Measurements from ENCODE around the gene C1QTNF5. TPM values are rescaled to one million over a fixed set of nuclear protein-coding genes. Genes with fewer than 3 reads are reported as not detected.

Gene C1QTNF5
- polyA plus RNA-seq, 2 of the 4 experiments (the other 2 are of a cell fraction) = not detected

DNA sequence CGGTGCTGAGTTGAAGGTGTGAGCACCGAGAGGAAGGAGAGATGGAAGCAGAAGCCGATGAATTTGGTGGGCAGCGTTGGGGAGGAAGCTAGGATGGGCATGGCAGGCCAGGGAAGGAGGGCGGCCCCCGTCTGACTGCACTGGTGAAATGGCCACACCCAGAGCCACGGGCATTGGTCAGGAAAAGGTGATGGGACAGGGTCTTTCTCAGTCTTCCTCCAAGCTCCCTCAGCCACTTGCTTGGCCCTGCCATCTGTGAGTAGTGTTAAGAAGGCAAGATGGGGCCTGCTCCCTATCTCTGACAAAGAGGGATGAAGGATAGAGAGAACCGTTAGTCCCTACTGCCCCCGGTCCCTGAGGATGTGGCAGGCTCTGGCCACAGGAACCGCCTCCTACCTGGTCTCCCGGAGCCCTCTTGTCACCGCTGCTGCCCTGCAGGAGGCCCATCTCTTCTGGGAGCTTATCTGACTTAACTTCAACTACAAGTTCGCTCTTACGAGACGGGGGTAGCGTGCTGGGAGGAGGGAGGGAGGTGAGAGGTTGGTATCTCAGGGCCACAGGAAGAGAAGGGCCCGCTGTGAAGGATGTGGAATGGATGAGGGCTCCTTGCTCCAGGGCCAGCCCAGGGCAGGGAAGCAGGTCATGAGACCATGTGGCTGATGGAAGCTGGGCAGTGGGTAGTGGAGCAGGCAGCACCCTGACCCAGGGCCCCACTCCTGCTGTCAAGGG is 30.6 kb downstream of the C1QTNF5 start:
- peaks cover under 1% of the 10 kb centered on the region; the same call in 2 of the 3 replicates for H3K4me1 ChIP-seq
- ChIA-PET POLR2A (interaction anchor here (0.5 kb wide), 1 partner anchor 225 kb away, joined by 6 read pairs; no protein-coding TSS in a partner anchor), CTCF (interaction anchor here (0.8 to 2.6 kb wide), 5 partner anchors 9 to 141 kb away, joined by 3 to 12 read pairs (median 4); partner anchors contain the start of genes CBL and NLRX1)
- ATAC-seq = no peak
- no peaks in the 10 kb centered on the region for H3K9me3 ChIP-seq
- TF ChIP-seq RFX5 (IDR thresholded peaks at IDR 0.05) = no peak
- no peak for TF ChIP-seq FOSL2 (IDR thresholded peaks at IDR 0.05)
- TF ChIP-seq FOSL2 (CRISPR knock-in tag; IDR thresholded peaks at IDR 0.05) = no peak
- TF ChIP-seq, protein P1, sequence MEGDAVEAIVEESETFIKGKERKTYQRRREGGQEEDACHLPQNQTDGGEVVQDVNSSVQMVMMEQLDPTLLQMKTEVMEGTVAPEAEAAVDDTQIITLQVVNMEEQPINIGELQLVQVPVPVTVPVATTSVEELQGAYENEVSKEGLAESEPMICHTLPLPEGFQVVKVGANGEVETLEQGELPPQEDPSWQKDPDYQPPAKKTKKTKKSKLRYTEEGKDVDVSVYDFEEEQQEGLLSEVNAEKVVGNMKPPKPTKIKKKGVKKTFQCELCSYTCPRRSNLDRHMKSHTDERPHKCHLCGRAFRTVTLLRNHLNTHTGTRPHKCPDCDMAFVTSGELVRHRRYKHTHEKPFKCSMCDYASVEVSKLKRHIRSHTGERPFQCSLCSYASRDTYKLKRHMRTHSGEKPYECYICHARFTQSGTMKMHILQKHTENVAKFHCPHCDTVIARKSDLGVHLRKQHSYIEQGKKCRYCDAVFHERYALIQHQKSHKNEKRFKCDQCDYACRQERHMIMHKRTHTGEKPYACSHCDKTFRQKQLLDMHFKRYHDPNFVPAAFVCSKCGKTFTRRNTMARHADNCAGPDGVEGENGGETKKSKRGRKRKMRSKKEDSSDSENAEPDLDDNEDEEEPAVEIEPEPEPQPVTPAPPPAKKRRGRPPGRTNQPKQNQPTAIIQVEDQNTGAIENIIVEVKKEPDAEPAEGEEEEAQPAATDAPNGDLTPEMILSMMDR (IDR thresholded peaks at IDR 0.05) = no peak
- no peak for TF ChIP-seq HEYL (CRISPR knock-in tag; IDR thresholded peaks at IDR 0.05)
- no peak for TF ChIP-seq JUNB (IDR thresholded peaks at IDR 0.05)
- TF ChIP-seq TP53 (CRISPR knock-in tag; IDR thresholded peaks at IDR 0.05) = no peak
- no peak for TF ChIP-seq HOXA7 (CRISPR knock-in tag; IDR thresholded peaks at IDR 0.05)
- no peak for TF ChIP-seq FOXS1 (CRISPR knock-in tag; IDR thresholded peaks at IDR 0.05)
- TF ChIP-seq NR3C1 (IDR thresholded peaks at IDR 0.05) = no peak
- TF ChIP-seq ZFP36 (IDR thresholded peaks at IDR 0.05; ENCODE audit: borderline replicate concordance, partially characterized antibody) = no peak
- TF ChIP-seq MYC (IDR thresholded peaks at IDR 0.05; ENCODE audit: borderline replicate concordance, low read length) = no peak
- no peak for TF ChIP-seq CHD4 (IDR thresholded peaks at IDR 0.05; ENCODE audit: borderline replicate concordance)
- TF ChIP-seq, protein P2, sequence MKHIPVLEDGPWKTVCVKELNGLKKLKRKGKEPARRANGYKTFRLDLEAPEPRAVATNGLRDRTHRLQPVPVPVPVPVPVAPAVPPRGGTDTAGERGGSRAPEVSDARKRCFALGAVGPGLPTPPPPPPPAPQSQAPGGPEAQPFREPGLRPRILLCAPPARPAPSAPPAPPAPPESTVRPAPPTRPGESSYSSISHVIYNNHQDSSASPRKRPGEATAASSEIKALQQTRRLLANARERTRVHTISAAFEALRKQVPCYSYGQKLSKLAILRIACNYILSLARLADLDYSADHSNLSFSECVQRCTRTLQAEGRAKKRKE (CRISPR knock-in tag; IDR thresholded peaks at IDR 0.05; ENCODE audit: low read depth) = no peak
- TF ChIP-seq, protein P3, sequence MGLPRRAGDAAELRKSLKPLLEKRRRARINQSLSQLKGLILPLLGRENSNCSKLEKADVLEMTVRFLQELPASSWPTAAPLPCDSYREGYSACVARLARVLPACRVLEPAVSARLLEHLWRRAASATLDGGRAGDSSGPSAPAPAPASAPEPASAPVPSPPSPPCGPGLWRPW (IDR thresholded peaks at IDR 0.05) = no peak
- no peak for TF ChIP-seq RCOR1 (IDR thresholded peaks at IDR 0.05; ENCODE audit: low read depth, low read length)
- no peak for TF ChIP-seq POLR2A (IDR thresholded peaks at IDR 0.05; ENCODE audit: low read length)
- TF ChIP-seq EHMT2 (IDR thresholded peaks at IDR 0.05; ENCODE audit: low read depth) = no peak
- TF ChIP-seq CBX2 (IDR thresholded peaks at IDR 0.05; ENCODE audit: borderline replicate concordance, low read depth) = no peak
- TF ChIP-seq HOXB5 (CRISPR knock-in tag; IDR thresholded peaks at IDR 0.05) = no peak
- H3K4me2 ChIP-seq = no peak overlapping the region
- 92% methylated on average over 12 of the region's 17 CpGs for WGBS (ENCODE audit: missing lambda C conversion rate)
- no peak for DNase-seq (ENCODE audit: low read depth in 1 of 2, low spot score in 1 of 2)
- no peak overlapping the region for H3K4me3 ChIP-seq
- no peak overlapping the region for H3K27ac ChIP-seq
- no peak for FAIRE-seq

DNA sequence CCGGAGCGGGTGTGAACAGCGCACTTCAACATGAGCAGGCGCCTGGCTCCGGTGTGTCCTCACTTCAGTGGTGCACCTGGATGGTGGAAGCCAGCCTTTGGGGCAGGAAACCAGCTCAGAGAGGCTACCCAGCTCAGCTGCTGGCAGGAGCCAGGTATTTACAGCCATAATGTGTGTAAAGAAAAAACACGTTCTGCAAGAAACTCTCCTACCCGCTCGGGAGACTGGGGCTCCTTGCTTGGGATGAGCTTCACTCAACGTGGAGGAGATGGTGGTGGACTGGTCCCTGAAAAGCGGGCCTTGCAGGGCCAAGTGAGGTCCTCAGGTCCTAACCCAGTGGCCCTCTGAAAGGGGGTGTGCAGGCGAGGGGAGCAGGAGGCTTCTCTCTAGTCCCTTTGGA is 31.3 kb downstream of the C1QTNF5 start:
- CTCF ChIA-PET = interaction anchor here (0.8 to 6.9 kb wide), 8 partner anchors 10 to 141 kb away, joined by 3 to 43 read pairs (median 4); partner anchors contain the start of genes CBL and NLRX1
- Histone ChIP-seq H3K4me2 (no peak overlapping the region), H3K27ac (no peak overlapping the region), H3K9me3 (no peaks in the 10 kb centered on the region), H3K4me3 (no peak overlapping the region), H3K4me1 (no peaks in the 10 kb centered on the region)
- ATAC-seq = no peak
- WGBS (ENCODE audit: missing lambda C conversion rate) = 92% methylated on average over 10 of the region's 11 CpGs
- DNase-seq (ENCODE audit: low read depth in 1 of 2, low spot score in 1 of 2) = no peak
- no peak for FAIRE-seq
- POLR2A ChIA-PET = no interaction called here
- TF ChIP-seq, protein P4, sequence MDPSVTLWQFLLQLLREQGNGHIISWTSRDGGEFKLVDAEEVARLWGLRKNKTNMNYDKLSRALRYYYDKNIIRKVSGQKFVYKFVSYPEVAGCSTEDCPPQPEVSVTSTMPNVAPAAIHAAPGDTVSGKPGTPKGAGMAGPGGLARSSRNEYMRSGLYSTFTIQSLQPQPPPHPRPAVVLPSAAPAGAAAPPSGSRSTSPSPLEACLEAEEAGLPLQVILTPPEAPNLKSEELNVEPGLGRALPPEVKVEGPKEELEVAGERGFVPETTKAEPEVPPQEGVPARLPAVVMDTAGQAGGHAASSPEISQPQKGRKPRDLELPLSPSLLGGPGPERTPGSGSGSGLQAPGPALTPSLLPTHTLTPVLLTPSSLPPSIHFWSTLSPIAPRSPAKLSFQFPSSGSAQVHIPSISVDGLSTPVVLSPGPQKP (IDR thresholded peaks at IDR 0.05; ENCODE audit: low read depth, low read length) = no peak
- TF ChIP-seq, protein P5, sequence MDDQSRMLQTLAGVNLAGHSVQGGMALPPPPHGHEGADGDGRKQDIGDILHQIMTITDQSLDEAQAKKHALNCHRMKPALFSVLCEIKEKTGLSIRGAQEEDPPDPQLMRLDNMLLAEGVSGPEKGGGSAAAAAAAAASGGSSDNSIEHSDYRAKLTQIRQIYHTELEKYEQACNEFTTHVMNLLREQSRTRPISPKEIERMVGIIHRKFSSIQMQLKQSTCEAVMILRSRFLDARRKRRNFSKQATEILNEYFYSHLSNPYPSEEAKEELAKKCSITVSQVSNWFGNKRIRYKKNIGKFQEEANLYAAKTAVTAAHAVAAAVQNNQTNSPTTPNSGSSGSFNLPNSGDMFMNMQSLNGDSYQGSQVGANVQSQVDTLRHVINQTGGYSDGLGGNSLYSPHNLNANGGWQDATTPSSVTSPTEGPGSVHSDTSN (IDR thresholded peaks at IDR 0.05) = no peak
- no peak for TF ChIP-seq FOXS1 (CRISPR knock-in tag; IDR thresholded peaks at IDR 0.05)
- TF ChIP-seq, protein P6, sequence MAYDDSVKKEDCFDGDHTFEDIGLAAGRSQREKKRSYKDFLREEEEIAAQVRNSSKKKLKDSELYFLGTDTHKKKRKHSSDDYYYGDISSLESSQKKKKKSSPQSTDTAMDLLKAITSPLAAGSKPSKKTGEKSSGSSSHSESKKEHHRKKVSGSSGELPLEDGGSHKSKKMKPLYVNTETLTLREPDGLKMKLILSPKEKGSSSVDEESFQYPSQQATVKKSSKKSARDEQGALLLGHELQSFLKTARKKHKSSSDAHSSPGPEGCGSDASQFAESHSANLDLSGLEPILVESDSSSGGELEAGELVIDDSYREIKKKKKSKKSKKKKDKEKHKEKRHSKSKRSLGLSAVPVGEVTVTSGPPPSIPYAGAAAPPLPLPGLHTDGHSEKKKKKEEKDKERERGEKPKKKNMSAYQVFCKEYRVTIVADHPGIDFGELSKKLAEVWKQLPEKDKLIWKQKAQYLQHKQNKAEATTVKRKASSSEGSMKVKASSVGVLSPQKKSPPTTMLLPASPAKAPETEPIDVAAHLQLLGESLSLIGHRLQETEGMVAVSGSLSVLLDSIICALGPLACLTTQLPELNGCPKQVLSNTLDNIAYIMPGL (CRISPR knock-in tag; IDR thresholded peaks at IDR 0.05; ENCODE audit: borderline replicate concordance) = no peak
- TF ChIP-seq MAFK (IDR thresholded peaks at IDR 0.05; ENCODE audit: partially characterized antibody) = no peak
- no peak for TF ChIP-seq NFE2L2 (conservative IDR thresholded peaks at IDR 0.05; ENCODE audit: low read length)
- TF ChIP-seq KDM5A (IDR thresholded peaks at IDR 0.05) = no peak
- TF ChIP-seq, protein P7, sequence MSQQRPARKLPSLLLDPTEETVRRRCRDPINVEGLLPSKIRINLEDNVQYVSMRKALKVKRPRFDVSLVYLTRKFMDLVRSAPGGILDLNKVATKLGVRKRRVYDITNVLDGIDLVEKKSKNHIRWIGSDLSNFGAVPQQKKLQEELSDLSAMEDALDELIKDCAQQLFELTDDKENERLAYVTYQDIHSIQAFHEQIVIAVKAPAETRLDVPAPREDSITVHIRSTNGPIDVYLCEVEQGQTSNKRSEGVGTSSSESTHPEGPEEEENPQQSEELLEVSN (IDR thresholded peaks at IDR 0.05; ENCODE audit: borderline replicate concordance, low read depth) = no peak
- no peak for TF ChIP-seq MAZ (IDR thresholded peaks at IDR 0.05; ENCODE audit: borderline replicate concordance, low read depth, low read length)
- TF ChIP-seq KDM1A (IDR thresholded peaks at IDR 0.05; ENCODE audit: low read depth) = no peak
- no peak for TF ChIP-seq HOXB13 (CRISPR knock-in tag; IDR thresholded peaks at IDR 0.05; ENCODE audit: low read depth)
- no peak for TF ChIP-seq HOXB5 (CRISPR knock-in tag; IDR thresholded peaks at IDR 0.05)
